ENCODE data around the gene SEMA7A.
"Not testable (repeated sequence)": the region's sequence is repeated elsewhere in the genome, so short reads cannot be mapped to it uniquely, and the experiment has no call there.

SEMA7A gene, protein sequence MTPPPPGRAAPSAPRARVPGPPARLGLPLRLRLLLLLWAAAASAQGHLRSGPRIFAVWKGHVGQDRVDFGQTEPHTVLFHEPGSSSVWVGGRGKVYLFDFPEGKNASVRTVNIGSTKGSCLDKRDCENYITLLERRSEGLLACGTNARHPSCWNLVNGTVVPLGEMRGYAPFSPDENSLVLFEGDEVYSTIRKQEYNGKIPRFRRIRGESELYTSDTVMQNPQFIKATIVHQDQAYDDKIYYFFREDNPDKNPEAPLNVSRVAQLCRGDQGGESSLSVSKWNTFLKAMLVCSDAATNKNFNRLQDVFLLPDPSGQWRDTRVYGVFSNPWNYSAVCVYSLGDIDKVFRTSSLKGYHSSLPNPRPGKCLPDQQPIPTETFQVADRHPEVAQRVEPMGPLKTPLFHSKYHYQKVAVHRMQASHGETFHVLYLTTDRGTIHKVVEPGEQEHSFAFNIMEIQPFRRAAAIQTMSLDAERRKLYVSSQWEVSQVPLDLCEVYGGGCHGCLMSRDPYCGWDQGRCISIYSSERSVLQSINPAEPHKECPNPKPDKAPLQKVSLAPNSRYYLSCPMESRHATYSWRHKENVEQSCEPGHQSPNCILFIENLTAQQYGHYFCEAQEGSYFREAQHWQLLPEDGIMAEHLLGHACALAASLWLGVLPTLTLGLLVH

GRCh38 chr15:74433592-74434262 lies at the start of gene SEMA7A:
Gene SEMA7A (minus strand): TSS chr15:74433958. CDS start chr15:74433918, 40 bp downstream.
- peak; percentile 37 for DNase-seq

DNA sequence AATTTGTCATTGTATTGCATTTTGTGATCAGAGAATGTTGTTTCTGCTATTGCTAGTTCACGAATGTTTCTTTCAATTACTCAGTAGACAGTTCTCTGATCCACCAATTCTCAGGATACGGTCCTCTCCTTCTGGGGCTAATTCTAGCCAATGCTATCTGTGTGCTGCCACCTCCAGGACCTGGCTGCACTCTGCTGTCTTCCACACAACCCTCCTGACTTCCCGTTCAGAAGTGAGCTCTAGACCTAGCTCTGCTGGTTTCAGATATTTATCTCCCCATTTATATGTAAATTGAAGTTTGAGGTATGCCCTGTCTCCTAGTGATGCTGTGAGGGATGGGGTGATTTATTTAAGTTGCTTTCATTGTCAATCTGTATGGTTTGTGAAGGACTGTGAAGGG lies 48.9 kb upstream of the SEMA7A start:
- DNase-seq: no peak

DNA sequence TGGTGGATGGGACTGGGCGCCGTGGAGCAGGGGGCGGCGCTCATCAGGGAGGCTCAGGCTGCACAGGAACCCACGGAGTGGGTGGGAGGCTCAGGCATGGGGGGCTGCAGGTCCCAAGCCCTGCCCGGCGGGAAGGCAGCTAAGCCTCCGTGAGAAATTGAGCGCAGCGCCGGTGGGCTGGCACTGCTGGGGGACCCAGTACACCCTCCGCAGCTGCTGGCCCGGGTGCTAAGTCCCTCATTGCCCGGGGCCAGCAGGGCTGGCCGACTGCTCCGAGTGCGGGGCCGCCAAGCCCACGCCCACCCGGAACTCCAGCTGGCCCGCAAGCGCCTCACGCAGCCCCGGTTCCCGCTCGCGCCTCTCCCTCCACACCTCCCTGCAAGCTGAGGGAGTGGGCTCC lies 46.6 kb upstream of the SEMA7A start:
- DNase-seq: not testable (repeated sequence)

- DNase-seq: not testable (repeated sequence)
Observed at GRCh38 chr15:74471621-74472020, 37.9 kb upstream of the SEMA7A start.

DNA sequence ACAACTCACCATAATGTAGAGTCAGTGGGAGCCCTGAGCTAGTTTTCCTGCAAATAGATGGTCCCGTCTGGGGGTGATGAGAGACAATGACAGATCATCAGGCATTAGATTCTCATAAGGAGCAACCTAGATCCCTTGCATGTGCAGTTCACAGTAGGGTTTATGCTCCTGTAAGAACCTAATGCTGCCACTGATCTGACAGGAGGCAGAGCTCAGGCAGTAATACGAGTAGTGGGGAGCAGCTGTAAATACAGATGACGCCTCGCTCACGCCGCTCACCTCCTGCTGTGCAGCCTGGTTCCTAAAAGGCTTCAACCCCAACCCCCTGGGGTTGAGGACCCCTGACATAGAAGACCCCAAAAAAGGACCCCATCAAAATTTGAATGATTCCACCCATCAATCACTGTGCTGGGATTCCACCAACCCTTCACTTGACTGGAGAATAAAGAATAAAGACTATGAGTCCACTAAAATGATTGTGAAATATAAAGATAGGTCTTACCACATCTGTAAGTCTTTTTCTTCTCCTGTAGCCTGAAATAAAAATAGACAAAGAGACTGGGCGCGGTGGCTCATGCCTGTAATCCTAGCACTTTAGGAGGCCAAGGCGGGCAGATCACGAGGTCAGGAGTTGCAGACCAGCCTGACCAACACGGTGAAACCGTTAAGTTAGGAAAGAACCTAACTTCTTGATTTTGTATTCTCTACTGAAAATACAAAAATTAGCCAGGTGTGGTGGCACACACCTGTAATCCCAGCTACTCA lies 37.1 kb upstream of the SEMA7A start:
- no peak for DNase-seq

DNA sequence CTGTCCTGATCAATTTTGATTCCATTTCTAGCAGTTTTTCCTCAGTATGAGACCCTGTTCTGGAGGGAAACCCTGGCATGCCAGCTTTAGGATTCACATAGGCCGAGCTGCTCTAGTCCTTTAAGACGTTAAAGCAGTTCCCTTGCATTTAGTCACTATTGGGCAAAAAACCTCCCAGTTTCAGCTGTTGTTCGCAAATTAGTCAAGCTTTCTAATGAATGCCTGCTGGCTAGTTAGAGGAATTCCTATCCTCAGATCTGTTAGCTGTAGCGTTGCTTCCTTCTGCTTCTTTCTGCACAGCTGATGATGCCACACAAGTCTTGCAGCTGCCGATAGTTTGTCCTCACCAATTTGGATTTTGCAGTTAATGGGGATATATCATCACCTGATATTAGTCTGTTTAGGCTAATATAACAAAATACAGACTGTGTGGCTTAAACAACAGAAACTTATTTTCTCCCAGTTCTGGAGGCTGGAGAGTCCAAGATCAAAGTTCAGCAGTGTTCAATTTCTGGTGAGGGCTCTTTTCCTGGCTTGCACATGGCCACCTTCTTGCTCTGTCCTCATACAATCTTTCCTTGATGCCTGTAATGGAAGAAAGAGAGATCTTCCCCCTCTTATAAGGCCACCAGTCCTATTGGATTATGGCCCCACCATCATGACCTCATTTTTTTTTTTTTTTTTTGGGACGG lies 34.7 kb upstream of the SEMA7A start:
- DNase-seq: no peak

DNA sequence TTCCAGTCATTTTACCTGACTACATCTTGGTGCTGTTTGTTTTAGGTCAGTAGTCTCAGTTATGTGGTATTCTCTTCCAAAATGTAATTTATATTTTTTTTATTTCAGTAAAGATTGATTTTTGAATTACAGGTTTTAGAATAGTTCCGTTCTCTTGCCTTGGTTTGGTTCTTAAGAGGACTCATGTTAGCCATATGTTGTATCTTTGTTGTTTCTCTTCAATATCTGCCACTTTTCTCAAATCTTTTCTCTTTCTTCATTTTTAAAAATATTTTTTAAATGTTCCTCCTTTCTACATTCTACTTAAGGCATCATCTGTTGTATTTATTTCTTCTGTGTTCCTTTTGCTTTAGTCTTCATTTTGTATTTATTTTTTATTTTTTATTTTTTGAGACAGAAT lies 32.8 kb upstream of the SEMA7A start:
- no peak for DNase-seq

- DNase-seq: no peak
Observed at GRCh38 chr15:74464897-74465296, 31.1 kb upstream of the SEMA7A start.

GRCh38 chr15:74464216-74464615 lies 30.5 kb upstream of the SEMA7A start:
- no peak for DNase-seq

- no peak for DNase-seq
Observed at GRCh38 chr15:74463634-74464033, 29.9 kb upstream of the SEMA7A start.

DNA sequence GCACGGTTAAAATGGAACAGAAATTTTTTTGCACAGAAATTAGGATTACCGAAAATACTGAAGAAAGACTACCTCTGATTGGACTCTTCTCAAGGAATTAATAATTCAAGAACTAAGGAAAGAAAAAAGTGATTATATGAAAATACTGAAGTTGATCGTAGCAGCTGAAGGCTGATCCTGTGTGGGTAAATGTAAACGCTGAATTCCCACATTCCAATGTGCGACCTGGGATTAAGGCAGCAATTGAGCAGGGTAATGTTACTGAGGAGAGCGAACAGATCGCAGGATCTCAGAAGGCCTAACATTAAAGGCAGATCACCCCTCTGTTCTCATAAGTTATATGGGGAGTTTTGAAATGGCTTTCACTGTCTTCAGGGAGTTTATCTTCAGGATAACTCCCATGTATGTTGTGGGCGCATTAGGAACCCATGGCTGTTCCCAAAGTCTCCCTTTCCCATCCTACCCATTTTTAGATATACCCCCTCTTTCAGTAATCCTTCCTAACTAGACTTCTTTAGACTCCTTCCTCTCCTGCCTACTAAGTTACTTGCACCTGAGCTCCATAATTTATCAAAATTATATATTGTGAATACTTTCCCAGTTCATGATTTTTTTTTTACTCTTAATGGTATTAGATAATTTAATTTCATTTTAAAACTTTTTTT lies 28.2 kb upstream of the SEMA7A start:
- DNase-seq: no peak

DNA sequence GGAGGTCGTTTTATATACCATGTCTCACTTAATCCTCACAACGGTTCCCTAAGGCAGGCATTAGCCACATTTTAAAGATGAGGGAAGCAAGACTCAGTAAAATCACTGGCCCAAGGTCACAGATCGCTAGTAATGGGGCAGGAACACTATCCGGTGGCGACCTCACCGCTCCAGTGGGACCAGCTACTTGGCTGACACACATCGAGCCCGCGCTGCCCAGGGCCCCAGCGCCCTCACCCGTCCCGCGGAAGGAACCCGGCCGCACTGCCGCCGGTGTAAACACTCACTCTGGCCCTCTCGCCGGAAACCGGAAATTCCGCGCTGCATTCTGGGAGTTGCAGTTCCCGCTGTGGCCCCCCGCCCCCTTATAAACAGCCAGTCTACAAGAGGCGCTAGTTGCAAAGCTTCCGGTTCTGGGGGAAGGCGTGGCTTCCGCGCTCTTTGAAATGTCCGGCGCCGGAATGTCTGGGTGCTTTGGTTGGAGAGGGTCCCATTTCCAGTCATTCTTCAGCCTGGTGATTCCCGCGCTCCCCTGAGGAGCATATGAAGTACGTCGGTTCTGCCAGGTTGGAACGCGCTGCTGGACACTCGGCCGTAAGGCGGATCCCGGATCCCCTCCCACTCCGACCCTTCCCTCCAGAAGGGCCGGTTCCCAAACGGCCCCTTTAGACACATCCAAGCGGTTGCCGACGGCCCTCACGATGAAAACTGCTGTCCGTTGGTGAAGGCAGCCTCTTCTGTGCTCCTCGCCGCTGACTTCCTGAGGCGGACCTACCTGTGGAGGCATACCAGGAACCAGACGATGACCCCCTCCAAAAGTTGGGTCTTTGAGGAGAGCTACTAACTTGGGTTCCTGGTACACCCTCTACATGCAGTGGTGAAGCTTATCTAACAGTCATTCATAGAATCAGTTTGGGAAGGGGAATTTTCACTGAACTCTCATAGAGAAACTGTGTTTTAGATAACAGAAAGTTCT lies 27.4 kb upstream of the SEMA7A start, which contains the start of gene UBL7:
TSS of gene UBL7 (minus strand) at position 290 of the 976 bp plus-strand sequence. CDS start 2,293 bp downstream, outside the sequence.
- peak; percentile 96 for DNase-seq

DNA sequence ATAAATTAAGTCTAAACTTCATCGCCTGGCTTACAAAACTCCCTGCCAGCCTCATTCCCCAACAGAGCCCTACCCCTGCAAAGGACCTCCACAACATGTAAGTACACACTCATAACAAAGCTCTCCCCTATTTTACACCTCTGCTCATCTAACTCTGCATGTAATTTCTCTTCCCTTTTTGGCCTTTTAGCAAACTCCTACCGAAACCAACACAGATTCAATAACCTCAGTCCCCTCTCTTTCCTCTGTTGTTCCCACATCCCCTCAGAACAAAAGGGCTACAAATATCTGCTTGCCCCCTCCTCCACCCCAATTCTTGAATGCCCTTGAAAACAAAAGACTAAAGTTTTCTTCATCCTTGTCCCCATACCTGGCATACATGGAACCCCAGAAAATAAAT lies 26.5 kb upstream of the SEMA7A start:
- no peak for DNase-seq

GRCh38 chr15:74459798-74460197 lies 26.0 kb upstream of the SEMA7A start:
- DNase-seq: not testable (repeated sequence)

GRCh38 chr15:74458473-74458872 lies 24.7 kb upstream of the SEMA7A start:
- no peak for DNase-seq

DNA sequence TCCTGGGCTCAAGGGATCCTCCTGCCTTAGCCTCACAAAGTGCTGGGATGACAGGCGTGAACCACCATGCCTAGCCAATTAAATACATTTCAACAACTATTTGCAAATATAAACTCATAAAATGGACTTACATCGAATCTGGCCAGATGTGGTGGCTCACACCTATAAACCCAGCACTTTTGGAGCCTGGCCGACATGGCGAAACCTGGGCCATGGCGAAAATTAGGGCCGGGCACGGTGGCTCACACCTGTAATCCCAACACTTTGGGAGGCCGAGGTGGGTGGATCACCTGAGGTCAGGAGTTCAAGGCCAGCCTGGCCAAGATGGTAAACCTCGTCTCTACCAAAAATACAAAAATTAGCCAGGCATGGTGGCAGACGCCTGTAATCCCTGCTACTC lies 23.3 kb upstream of the SEMA7A start:
- DNase-seq: not testable (repeated sequence)

DNA sequence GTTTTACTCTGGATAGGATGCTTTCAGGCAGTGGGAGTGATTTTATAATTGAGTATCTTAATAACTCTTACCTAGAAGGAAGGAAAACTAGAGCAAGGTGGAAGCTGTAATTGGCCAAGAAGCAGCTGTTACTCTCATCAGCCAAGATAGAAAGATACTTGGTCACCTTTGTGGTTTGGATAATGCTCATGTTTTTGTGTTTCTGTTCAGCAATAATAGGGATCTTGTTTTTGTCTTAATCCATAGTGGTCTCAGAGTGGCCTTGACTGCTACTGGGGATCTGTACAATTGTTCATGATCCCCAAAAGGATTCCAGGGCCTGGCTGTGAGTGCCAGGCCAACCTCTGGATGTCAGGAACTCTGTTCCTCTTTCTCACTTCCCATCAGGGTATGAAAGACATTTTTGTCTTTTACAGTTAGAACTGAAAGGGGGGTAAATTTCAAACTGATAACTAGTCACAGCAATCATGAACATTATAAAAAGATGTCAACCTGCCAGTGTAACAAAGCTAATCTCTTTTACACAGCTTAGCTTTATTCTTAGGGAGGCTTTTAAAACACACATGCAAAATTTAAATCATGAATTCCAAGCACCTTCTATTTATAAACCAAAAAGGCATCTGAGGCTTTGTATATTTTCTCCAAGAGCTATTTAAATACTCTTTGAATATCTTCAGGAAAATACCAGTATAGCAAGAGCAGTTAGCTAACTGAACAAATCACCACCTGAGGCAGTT lies 21.2 kb upstream of the SEMA7A start:
- no peak for DNase-seq

DNA sequence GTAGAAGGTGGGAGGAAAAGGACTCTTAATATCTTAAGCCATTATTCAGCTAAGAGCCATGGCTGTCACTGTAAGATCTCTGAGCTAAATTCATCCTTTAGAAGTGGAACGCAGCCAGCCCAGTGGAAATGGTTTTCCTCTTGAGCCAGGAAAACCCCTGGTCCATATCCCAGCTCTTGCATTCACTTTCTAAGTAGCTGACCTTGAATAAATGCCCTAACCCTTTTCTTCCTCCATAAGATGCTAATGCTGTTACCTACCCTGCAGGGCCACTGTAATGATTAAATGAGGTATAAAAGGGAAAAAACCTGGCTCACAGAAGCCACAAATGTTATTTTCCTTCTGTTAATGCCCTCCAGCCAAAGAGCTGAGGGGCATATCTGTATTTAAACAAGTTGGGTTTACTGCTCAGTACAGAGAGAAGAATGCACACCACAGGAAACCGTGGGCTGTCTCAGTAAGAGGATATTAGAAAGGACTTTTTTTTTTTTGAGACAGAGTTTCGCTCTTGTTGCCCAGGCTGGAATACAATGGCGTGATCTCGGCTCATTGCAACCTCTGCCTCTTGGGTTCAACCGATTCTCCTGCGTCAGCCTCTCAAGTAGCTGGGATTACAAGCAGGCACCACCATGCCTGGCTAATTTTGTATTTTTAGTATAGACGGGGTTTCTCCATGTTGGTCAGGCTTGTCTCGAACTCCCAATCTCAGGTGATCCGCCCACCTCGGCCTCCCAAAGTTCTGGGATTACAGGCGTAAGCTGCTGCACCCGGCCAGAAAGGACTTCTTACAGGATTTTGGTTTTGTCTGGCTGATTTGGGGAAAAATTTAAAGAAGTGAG lies 20.4 kb upstream of the SEMA7A start:
- DNase-seq: no peak

Measured in NCI-H2227 treated with DMSO at 0.1 percent for 48 hours (cell line).